K562 (cell line): ENCODE data around the gene RIPK4. TPM values are rescaled to one million over a fixed set of nuclear protein-coding genes. Genes with fewer than 3 reads are reported as not detected.
A peak's percentile ranks its signal among the peaks of the same experiment; 100 is the strongest.

Experiments
- ATAC-seq: fragments of 200-7000 bp; cut with Tn5 transposase; 3 replicates; pipeline ENCODE4 v1.9.1; 2020; ENCODE audit warnings: moderate library complexity
- BruUV-seq: library from RNA; stranded (reverse); fragments of 400-500 nt; replicated peaks from 2 replicates; lab custom pipeline; 2021; lab: Mats Ljungman, UMichigan
- CTCF ChIA-PET: fragments of 300-600 bp; formaldehyde crosslinking; extraction: SDS; loops from one replicate; lab custom pipeline; 2021; ENCODE audit warnings: low intra/inter-chr PET ratio; lab: Yijun Ruan, JAX
- POLR2A ChIA-PET: fragments of 300-600, 350-650 bp; sonication (Branson Sonifier 250); formaldehyde crosslinking; extraction: SDS; loops from one replicate; lab custom pipeline; 2021; ENCODE audit warnings: antibody characterized with exemption, inconsistent platforms; lab: Yijun Ruan, JAX
- DNase-seq, 4 experiments: peaks; one replicate each; pipeline versions ENCODE4 v3.0.0 to v3.0.0-alpha.2; 2011 to 2018; ENCODE audit warnings: low spot score in 3 of 4, mixed read lengths in 3 of 4; ENCODE audit errors: extremely low read depth in 1 of 4
- FAIRE-seq: peaks from 2 replicates; lab custom pipeline; 2011; peaks lifted over from hg19 to GRCh38; lab: Jason Lieb, UNC
- H2AFZ ChIP-seq: 2 replicates; pipeline ENCODE4 v1.6.0; 2011; ENCODE audit warnings: low read depth, low read length, control low read depth, inconsistent platforms
- H3K27ac ChIP-seq: fragments of 200-600 bp; 3 replicates; pipeline ENCODE4 v1.8.0; 2011; ENCODE audit warnings: low read depth, mild to moderate bottlenecking, control low read depth, inconsistent platforms, low read length, moderate library complexity, mixed read lengths; ENCODE audit errors: extremely low read depth
- H3K27me3 ChIP-seq, 2 experiments: fragments of 300-600 bp in 1 of 2; 2 replicates in 1 of 2; 3 replicates in 1 of 2; pipeline versions ENCODE4 v1.6.0 to v1.8.0; 2011; ENCODE audit warnings: inconsistent platforms in 2 of 2, low read length in 2 of 2, mild to moderate bottlenecking in 1 of 2, mixed read lengths in 1 of 2, moderate library complexity in 1 of 2; ENCODE audit not compliant: control insufficient read depth in 2 of 2, insufficient read depth in 2 of 2
- H3K36me3 ChIP-seq: fragments of 300-600 bp; 3 replicates; pipeline ENCODE4 v1.8.0; 2011; ENCODE audit warnings: mild to moderate bottlenecking, low read length, inconsistent platforms; ENCODE audit not compliant: control insufficient read depth, insufficient read depth
- H3K4me1 ChIP-seq, 2 experiments: fragments of 200-600 bp in 1 of 2; replicated peaks in 1 of 2; 2 replicates in 1 of 2; 3 replicates in 1 of 2; pipeline versions ENCODE4 v1.5.1 to v1.8.0; 2011; ENCODE audit warnings: inconsistent platforms in 2 of 2, low read length in 2 of 2, mild to moderate bottlenecking in 1 of 2, mixed read lengths in 1 of 2, moderate library complexity in 1 of 2; ENCODE audit not compliant: control insufficient read depth in 2 of 2, insufficient read depth in 2 of 2
- H3K4me2 ChIP-seq: 2 replicates; pipeline ENCODE4 v1.6.1; 2011; ENCODE audit warnings: low read length, control low read depth, inconsistent platforms, mixed read lengths; ENCODE audit not compliant: insufficient read depth
- H3K4me3 ChIP-seq: fragments of 200-600 bp; sonication (generic), shearing (Covaris generic); 2 replicates; pipeline ENCODE4 v1.5.1; 2016; ENCODE audit warnings: control low read depth, inconsistent platforms
- H3K79me2 ChIP-seq: fragments of 200-600 bp; 3 replicates; pipeline ENCODE4 v1.8.0; 2011; ENCODE audit warnings: low read length, inconsistent platforms; ENCODE audit not compliant: control insufficient read depth, insufficient read depth
- H3K9ac ChIP-seq, 2 experiments: 2 replicates each; pipeline versions ENCODE4 v1.6.0 to v1.6.1; 2011; ENCODE audit warnings: low read depth in 2 of 2, low read length in 2 of 2, control low read depth in 1 of 2, inconsistent platforms in 1 of 2, mild to moderate bottlenecking in 1 of 2, mixed read lengths in 1 of 2; ENCODE audit not compliant: insufficient read depth in 1 of 2
- H3K9me1 ChIP-seq: one replicate; pipeline ENCODE4 v1.6.0; 2011; ENCODE audit warnings: inconsistent platforms, mild to moderate bottlenecking, low read length, moderate library complexity; ENCODE audit not compliant: control insufficient read depth, insufficient read depth
- H3K9me3 ChIP-seq: replicated peaks from 2 replicates; pipeline ENCODE4 v1.5.1; 2011; ENCODE audit warnings: low read depth, low read length, inconsistent platforms; ENCODE audit not compliant: control insufficient read depth, insufficient read depth
- H4K20me1 ChIP-seq: replicated peaks from 2 replicates; pipeline ENCODE4 v1.6.1; 2011; ENCODE audit warnings: low read length, inconsistent platforms, mixed read lengths; ENCODE audit not compliant: control insufficient read depth, insufficient read depth
- ATF6 ChIP-seq: sonication (generic); formaldehyde crosslinking; IDR thresholded peaks from 2 replicates; pipeline ENCODE4 v1.4.0; 2020; ENCODE audit warnings: mild to moderate bottlenecking, missing genetic modification reagents
- CBFB ChIP-seq: sonication (generic); formaldehyde crosslinking; IDR thresholded peaks from 2 replicates; pipeline ENCODE4 v1.4.0; 2020; ENCODE audit warnings: mild to moderate bottlenecking, missing genetic modification reagents
- EHMT2 ChIP-seq: fragments of 450-650 bp; IDR thresholded peaks from 2 replicates; pipeline ENCODE4 v1.6.1; 2018; ENCODE audit warnings: antibody characterized with exemption
- ELF1 ChIP-seq: fragments of 200-800 bp; sonication (Bioruptor generic); IDR thresholded peaks from 2 replicates; pipeline ENCODE4 v1.6.1; 2016; ENCODE audit warnings: missing genetic modification characterization, missing compliant biosample characterization
- ELF4 ChIP-seq: fragments of 450-650 bp; formaldehyde crosslinking; IDR thresholded peaks from 2 replicates; pipeline ENCODE4 v1.4.0; 2022; ENCODE audit warnings: missing genetic modification characterization
- HOXB6 ChIP-seq: fragments of 250-450 bp; sonication (Bioruptor Pico); IDR thresholded peaks from 2 replicates; pipeline ENCODE4 v1.5.1; 2022; ENCODE audit warnings: mild to moderate bottlenecking, borderline replicate concordance
- ILK ChIP-seq: fragments of 450-650 bp; IDR thresholded peaks from 2 replicates; pipeline ENCODE4 v1.6.1; 2016; ENCODE audit warnings: missing genetic modification characterization, low read depth, mild to moderate bottlenecking, missing compliant biosample characterization, moderate library complexity, borderline replicate concordance
- KDM4B ChIP-seq, 2 experiments: fragments of 450-650 bp in 1 of 2; sonication (generic) in 1 of 2; IDR thresholded peaks; 2 replicates each; pipeline ENCODE4 v1.6.1; 2016 to 2017; ENCODE audit warnings: borderline replicate concordance in 2 of 2, antibody characterized with exemption in 1 of 2, low read depth in 1 of 2, mild to moderate bottlenecking in 1 of 2
- MAFG ChIP-seq: fragments of 450-650 bp; conservative IDR thresholded peaks from 2 replicates; pipeline ENCODE4 v1.6.1; 2016; ENCODE audit warnings: missing genetic modification characterization, missing compliant biosample characterization
- RBM25 ChIP-seq: fragments of 200-400 bp; formaldehyde crosslinking; IDR thresholded peaks from 2 replicates; pipeline ENCODE4 v1.6.1; 2018; ENCODE audit warnings: low read length, low read depth, moderate library complexity; ENCODE audit not compliant: severe bottlenecking
- SIN3A ChIP-seq, 2 experiments: fragments of 150-350 bp in 1 of 2; IDR thresholded peaks; 2 replicates each; pipeline ENCODE4 v1.6.1; 2011 to 2016; ENCODE audit warnings: borderline replicate concordance in 2 of 2, low read depth in 2 of 2, low read length in 2 of 2, mild to moderate bottlenecking in 2 of 2, moderate library complexity in 2 of 2; ENCODE audit not compliant: control insufficient read depth in 1 of 2
- SLC30A9 ChIP-seq: fragments of 250-450 bp; sonication (Bioruptor Pico); IDR thresholded peaks from 2 replicates; pipeline ENCODE4 v1.8.0; 2022; ENCODE audit warnings: mild to moderate bottlenecking, moderate library complexity
- ZNF507 ChIP-seq: conservative IDR thresholded peaks from 2 replicates; pipeline ENCODE4 v1.6.1; 2017; ENCODE audit warnings: missing genetic modification characterization, missing compliant biosample characterization
- ZNF589 ChIP-seq: fragments of 200-800 bp; sonication (Bioruptor generic); IDR thresholded peaks from 2 replicates; pipeline ENCODE4 v1.6.1; 2016; ENCODE audit warnings: low read depth, missing genetic modification characterization, missing compliant biosample characterization
- WGBS: fragments of 100-300 bp; shearing (Covaris generic); methylation state at CpG from one replicate; pipeline ENCODE4 v1.1.6; 2016; ENCODE audit warnings: low coverage, mixed read lengths; ENCODE audit not compliant: insufficient coverage; ENCODE audit errors: missing lambda C conversion rate; 5-methylcytosine and 5-hydroxymethylcytosine counted together
- in situ Hi-C: fragments of 300-500 bp; cut with MboI; formaldehyde crosslinking; loops from 4 replicates; pipeline ENCODE4 v1.15.0; 2018; ENCODE audit warnings: inconsistent platforms, mixed read lengths
- intact Hi-C: fragments of 100-400 bp; cut with micrococcal nuclease; formaldehyde crosslinking; loops from 2 replicates; pipeline ENCODE4 v1.14.2; 2022
- polyA plus RNA-seq, 8 experiments: library from polyadenylated mRNA; depleted of rRNA in 4 of 8; stranded (reverse) in 5 of 8; unstranded in 3 of 8; fragments of >200 nt; fragmentation: Nextera tagmentation in 2 of 8; fragmentation: Illumina TruSeq in 1 of 8; extraction: Ambion mirVana in 2 of 8; extraction: Trizol in 1 of 8; gene quantifications; 2 replicates each; pipeline versions ENCODE4 v1.2.1 to v1.2.3, GENCODE V29; 2011 to 2014; ENCODE audit warnings: inconsistent platforms in 1 of 8, missing spikeins in 1 of 8
- total RNA-seq, 7 experiments: library from RNA; depleted of rRNA in 6 of 7; stranded (reverse); fragments of >200 nt in 6 of 7; fragmentation: Illumina TruSeq in 2 of 7; extraction: Trizol in 2 of 7; gene quantifications; 2 replicates each; pipeline versions ENCODE4 v1.2.1 to v1.2.3, GENCODE V29; 2011 to 2021; ENCODE audit warnings: low replicate concordance in 1 of 7

The RIPK4 gene
- total and polyA plus RNA-seq, 9 of the 15 experiments (the other 6 are each of a cell fraction or from before 2014, with no cell fraction given): not detected

DNA sequence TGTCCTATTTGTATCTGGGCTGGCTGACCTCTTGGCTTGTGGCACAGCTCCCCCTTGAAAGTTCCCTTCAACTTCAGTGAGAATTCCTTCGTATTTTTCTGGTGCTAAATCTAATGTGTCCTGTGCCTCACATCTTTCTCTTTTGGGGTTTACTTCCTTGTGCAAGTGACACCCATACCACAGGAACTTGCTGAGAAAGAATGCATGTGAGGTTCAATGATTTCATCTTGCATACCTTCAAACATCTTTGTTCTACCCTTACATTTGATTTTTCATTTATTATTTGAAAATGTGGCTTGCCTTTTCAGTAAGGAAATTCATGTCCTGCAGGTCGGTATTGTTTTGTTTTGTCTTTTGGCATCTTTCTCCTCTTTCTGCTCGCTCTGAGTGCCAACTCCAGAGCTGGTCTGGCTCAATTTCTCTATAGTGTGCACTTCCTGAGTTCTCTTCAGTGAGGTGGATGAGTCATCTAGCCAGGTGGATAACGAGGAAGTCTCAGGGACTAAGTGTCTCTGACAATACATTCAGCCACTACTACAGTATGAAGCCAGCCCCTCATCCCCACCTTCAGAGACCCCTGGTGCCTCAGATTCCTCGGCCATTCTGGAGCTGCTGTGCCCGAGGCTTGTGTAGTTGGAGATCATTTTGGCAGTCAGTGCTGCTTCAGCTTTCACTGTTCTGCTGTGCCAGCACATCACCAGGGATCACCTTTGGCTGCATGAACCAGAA lies 59.5 kb downstream of the RIPK4 start:
- Histone ChIP-seq H4K20me1 (0 out of 2 replicates have a peak, but pooled peaks cover 3% of the 10 kb centered on the region), H3K9ac (no peak overlapping the region), H3K4me3 (no peak overlapping the region), H3K4me2 (no peak overlapping the region), H3K9me3 (no peaks in the 10 kb centered on the region), H2AFZ (no peak overlapping the region), H3K27me3 (peaks cover 24 to 58% of the 10 kb centered on the region in 2 experiments; a peak in 4 of 5 replicates), H3K9me1 (no peaks in the 10 kb centered on the region), H3K36me3 (no peaks in the 10 kb centered on the region), H3K27ac (no peak overlapping the region), H3K4me1 (peaks cover 0 to 6% of the 10 kb centered on the region in 2 experiments; a peak in 2 of 5 replicates), H3K79me2 (no peaks in the 10 kb centered on the region)
- TF ChIP-seq ZNF507 (tag) (no peak), RBM25 (peak; percentile 0), ZNF589 (CRISPR knock-in tag) (no peak), ILK (tag) (no peak)
- DNase-seq: no peak
- in situ Hi-C loops (no loop called here), intact Hi-C loops (no loop called here)
- ChIA-PET POLR2A (no interaction called here), CTCF (no interaction called here)
- WGBS: 2% methylated on average over 6 of the region's 6 CpGs
- no peak for FAIRE-seq
- BruUV-seq: no TSS peak
- no peak for ATAC-seq

DNA sequence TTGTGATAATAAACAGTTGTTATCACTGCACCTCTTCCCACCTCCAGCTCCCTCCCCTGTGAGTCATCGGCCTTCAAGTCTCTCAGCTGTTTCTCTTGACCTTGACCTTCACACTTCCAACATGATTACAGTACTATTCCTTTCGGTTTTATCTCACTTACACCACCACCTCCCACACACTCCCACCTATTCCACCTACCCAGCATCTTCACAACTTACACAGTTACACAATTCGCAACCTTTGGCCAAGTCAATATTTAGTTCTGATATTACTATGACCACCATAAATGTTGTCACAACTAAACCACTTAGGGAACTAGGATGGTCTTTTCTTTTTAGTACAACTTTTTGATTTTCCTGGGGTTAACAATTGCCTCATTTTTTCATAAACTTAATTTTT lies 60.2 kb downstream of the RIPK4 start:
- ATAC-seq (no peak), FAIRE-seq (no peak), DNase-seq (peak in 3 of 4 experiments; percentile 38 to 53 (median 47))
- no peak overlapping the region for H3K4me3 ChIP-seq
- CTCF ChIA-PET: no interaction called here
- H3K79me2 ChIP-seq: no peaks in the 10 kb centered on the region
- no TSS peak for BruUV-seq
- no peaks in the 10 kb centered on the region for H3K36me3 ChIP-seq
- POLR2A ChIA-PET: no interaction called here
- 3% methylated on average over 3 of the region's 3 CpGs for WGBS
- H3K27me3 ChIP-seq: peaks cover 22 to 56% of the 10 kb centered on the region in 2 experiments; a peak in 4 of 5 replicates
- H3K4me1 ChIP-seq: peaks cover 0 to 3% of the 10 kb centered on the region in 2 experiments; a peak in 1 of 5 replicates
- no peak overlapping the region for H3K4me2 ChIP-seq
- H3K9me3 ChIP-seq: no peaks in the 10 kb centered on the region
- 0 out of 2 replicates have a peak, but pooled peaks cover 3% of the 10 kb centered on the region for H4K20me1 ChIP-seq
- H2AFZ ChIP-seq: no peak overlapping the region
- intact Hi-C loops: no loop called here
- H3K9me1 ChIP-seq: no peaks in the 10 kb centered on the region
- no peak overlapping the region for H3K9ac ChIP-seq
- no peak overlapping the region for H3K27ac ChIP-seq
- in situ Hi-C loops: no loop called here
- TF ChIP-seq CBFB (CRISPR knock-in tag) (no peak), KDM4B (IDR thresholded peaks at IDR 0.05; ENCODE audit: borderline replicate concordance in 2 of 2, low read depth in 1 of 2) (no peak), ATF6 (no peak), ELF1 (tag) (no peak), MAFG (tag) (no peak), HOXB6 (CRISPR knock-in tag) (no peak), EHMT2 (no peak), SIN3A (IDR thresholded peaks at IDR 0.05; ENCODE audit: borderline replicate concordance in 2 of 2, control insufficient read depth in 1 of 2, low read depth in 2 of 2, low read length in 2 of 2) (no peak), SLC30A9 (no peak), ELF4 (CRISPR knock-in tag) (0 out of 2 replicates have a peak, but pooled peaks have one; percentile 60)
